ENCODE measurements around the gene CORO1C.
"Not testable (repeated sequence)": the region's sequence is repeated elsewhere in the genome, so short reads cannot be mapped to it uniquely, and the experiment has no call there.

Gene CORO1C

DNA sequence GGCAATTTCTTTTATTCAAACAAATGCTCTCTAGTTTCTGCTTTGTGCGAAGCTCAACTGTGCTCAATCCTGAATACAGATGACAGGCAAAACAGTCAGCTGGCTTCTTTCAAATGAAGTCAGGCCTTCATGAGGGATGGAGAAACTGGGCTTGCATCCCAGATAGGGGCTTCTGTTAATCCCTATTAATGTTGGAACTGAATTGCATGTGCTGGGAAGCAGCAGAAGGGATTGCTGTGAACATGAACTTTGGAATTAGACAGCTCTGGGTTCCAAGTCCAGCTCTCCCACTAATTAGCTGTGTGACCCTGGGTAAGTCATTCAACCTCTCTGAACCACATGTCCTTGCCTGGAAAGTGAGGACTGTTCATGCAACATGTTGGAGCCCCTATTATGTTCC, 21.1 kb upstream of the CORO1C start:
- no peak for DNase-seq

DNA sequence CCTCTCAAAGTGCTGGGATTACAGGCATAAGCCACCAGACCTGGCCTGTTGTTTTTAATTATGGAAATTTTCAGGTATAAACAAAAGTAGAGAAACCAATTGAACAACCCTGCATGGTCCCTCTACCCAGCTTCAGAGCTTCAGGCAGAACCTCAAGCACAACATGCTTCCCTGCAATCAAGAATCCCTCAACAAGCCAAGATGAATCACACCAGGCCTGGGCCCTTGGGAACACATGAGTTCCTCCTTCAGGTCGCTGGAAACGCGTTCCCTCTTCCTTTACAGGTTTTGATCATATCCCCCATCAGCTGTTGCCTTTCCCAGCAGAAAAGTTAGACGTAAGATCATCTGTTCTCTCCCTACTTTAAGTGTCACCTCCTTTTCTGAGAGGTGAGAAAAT, 20.5 kb upstream of the CORO1C start:
- no peak for DNase-seq

DNA sequence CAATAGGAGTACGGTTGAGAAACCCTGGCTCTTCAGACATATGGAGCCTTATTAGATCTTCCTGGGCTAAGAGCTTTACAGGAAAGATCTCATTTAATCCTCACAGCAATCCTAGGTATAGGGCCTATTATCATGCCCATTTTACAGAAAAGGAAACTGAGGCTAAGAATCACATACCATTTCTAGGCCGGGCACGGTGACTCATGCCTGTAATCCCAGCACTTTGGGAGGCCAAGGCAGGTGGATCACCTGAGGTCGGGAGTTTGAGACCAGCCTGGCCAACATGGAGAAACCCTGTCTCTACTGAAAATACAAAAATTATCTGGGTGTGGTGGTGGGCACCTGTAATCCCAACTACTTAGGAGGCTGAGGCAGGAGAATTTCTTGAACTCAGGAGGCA, 19.7 kb upstream of the CORO1C start:
- DNase-seq, result not testable (repeated sequence)

DNA sequence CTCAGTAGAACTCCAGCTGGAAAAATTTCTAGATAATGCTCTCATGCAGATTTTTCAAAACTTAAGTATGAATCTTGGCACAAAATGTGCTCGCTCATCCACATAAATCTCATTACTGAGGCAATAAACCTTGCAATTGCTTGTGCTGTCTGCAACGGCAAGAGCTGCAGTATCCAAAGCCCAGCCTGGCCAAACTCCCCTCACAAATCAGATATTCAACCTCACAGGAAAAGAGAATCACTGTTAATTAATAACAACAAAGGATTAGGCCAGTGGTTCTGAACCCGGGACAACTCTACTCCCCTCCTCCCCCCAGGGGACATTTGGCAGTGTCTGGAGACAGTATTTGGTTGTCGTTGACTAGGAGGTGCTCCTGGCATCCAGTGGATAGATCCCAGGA, 19.2 kb upstream of the CORO1C start:
- DNase-seq, result no peak

DNA sequence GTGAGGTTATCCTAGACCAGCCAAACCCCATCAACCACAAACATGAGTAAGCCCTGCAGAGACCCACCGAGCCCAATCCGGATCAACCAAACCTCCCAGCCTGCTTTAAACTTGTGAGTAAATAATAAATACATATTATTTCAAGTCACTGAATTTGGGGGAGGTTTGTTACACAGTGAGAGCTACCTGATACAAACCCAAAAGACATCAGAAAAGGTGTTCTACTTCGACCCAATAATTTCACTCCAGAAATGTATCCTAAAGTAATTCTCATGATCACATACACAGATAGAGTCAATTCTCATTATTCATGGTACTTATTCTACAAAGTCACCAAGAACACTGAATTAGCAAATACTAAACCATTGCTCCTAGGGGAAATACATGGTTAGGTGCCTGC, 16.2 kb upstream of the CORO1C start:
- no peak for DNase-seq

DNA sequence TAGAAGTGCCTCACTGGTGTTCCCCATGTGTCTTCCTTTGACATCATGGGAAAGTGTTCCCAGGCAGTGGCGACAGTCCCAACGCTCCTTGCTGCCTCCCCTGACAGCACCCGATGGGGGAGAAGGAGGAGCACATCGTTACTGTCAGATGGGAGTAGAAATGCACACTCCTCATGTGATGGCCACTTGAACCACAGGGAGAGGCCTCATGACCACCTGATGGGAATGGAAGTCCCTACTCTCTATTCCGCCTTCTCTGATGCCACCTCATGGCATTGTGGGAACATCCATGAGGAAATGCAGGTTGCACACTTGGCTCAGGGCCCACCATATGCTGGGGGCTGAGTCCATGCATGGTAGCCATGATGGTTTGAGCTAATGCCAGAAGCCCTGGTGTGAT, 14.3 kb upstream of the CORO1C start:
- no peak for DNase-seq

DNA sequence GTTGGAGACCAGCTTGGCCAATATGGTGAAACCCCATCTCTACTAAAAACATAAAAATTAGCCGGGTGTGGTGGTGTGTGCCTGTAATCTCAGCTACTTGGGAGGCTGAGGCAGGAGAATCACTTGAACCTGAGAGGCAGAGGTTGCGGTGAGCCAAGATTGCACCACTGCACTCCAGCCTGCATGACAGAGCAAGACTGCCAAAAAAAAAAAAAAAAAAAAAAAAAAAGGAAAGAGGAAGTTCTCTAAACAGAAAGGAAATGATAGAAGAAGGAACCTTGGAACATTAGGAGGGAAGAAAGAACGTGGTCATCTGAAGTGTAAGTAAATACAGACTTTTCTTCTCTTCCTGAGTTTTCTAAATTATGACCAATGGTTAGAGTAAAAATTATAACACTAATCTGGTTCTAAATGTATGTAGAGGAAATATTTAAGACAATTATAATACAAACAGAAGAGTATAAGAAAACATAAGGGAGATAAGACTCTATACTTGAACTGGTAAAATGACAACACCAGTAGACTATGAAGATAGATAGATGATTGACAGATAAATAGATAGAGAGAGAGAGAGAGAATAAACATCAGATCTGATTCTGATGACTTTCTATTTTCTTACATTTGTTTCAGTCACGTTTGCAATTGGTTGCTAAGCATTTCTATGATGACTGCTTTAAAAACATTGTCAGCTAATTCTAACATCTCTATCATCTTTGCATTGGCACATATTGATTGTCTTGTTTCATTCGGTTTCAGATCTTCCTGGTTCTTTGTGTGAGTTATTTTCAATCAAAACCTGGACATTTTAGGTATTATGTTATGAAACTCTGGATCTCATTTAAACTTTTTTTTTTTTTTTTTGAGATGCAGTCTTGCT, 12.9 kb upstream of the CORO1C start:
- DNase-seq, result no peak

DNA sequence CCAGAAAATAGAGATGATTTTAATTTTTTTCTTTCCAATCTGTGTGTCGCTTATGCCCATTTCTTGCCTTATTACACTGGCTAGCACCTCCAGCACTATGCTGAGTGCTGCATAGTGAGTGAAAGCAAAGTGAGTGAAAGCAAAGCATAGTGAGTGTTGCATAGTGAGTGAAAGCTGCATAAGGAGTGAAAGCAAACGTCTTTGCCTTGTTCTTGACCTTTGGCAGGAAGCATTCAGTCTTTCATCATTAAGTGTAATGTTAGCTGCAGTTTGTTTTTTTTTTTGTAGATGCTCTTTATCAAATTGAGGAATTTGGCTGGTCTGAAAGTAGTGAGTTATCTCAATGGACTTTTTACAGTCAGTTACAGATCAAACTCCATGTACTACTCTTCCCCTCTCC, 6.9 kb upstream of the CORO1C start:
- no peak for DNase-seq

DNA sequence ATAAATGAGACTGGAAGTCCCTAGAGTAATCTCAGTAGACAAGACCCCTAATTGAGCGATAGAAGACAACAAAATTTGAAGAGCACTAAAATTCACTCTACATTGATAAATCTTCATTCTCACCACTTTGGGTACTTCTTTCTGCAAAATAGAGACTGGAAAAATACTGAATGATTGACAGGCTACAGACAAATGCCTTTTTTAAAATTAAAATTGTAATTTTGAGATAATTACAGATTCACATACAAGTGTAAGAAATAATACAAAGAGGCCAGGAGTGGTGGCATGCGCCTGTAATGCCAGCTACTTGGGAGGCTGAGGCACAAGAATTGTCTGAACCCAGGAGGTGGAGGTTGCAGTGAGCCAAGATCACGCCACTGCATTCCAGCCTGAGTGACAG, 4.5 kb upstream of the CORO1C start:
- no peak for DNase-seq

DNA sequence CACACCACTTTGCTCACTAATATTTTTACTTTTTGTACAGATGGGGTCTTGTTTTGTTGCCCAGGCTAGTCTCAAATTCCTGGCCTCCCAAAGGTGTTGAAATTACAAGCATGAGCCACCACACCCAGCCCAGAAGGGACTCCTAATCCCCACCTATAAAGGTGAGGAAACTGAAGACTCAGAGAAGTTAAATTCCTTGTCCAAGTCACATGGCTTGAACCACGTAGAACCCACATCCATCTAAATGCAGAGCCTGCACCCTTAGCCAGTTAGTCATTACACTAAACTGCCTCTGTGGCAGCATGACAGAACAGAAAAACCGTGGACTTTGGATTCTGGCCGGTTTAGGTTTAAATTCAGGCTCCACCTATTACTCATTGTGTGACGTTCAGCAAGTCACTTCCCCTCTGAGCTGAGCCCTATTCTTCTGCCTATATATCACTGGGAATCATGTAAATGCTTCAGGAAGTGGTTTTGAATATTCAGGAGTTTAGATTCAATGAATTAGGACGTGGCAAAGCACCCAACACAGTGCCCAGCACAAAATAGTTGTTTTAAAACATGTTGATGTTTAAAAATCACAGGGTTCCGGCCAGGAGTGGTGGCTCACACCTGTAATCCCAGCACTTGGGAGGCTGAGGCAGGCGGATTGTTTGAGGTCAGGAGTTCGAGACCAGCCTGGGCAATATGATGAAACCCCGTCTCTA, 3.0 kb upstream of the CORO1C start:
- no peak for DNase-seq

DNA sequence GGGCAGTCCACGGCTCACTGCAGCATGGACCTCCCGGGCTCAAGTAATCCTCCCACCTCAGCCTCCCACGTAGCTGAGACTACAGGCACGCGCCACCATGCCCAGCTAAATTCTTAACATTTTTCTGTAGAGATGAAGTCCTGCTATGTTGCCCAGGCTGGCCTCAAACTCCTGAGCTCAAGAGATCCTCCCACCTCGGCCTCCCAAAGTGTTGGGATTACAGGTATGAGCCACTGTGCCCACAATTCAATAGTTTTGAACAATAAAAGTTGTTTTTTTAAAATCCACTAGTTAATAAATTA, 1.9 kb upstream of the CORO1C start:
- not testable (repeated sequence) for DNase-seq

DNA sequence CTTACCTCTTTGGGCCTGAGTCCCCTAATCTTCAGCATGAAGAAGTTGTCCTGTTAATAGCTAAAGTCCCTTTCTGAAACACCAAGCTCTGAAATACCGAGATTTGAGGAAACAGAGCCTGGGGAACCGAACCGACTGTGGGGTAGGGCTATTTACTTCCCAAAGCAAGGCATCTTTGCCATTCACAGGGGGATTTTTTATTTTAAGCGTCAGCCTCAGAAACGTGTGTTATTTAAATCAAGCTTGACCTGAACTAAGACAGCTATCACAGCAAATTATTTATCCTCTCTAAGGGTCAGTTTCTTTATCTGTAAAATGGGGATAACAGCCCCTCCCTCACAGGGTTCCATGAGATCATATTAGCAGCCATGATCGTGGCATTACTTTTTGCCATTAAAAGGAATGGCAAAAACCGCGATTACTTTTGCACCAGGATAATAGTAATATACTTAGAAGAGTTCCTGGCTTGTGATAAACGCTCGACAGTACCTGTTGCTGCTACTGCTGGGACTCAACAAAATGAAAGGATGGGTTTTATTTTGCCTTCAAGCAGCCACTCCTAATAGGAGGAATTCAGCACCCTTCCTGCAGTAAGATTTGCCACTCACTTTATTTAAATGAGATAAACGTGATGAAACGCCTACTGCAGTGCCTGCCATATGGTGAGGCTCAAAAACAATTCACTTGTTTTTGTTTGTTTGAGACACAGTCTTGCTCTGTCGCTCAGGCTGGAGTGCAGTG, 1.3 kb upstream of the CORO1C start:
- no peak for DNase-seq

DNA sequence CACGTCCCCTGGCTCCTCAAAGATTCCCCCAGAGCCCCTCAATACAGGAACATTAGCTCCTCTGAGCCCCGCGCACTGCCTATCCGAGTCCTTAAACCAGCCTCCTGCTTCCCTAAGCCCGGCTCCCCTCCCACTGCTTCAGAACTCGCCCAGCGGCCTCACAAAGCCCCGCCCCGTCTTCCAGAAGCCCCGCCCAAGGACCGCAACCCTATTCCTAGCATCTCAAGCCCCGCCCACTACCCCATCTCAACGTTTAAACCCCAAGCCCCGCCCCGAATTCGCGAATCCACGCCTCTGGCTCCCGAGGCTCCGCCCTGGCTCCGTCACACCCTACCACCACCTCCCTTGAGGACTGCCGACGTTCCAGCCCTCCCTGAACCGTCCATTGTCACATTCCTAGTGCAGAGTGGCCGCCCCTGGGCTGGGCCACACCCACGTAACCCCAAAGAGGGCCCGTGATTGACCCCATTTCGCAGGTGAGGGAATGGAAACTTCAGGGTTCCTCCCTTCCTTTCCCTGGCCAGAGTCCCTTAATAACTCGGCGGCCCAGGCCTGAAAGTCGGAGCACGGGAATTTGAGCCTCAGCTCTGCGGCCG, 646 bp upstream of the CORO1C start:
- peak; percentile 97 for DNase-seq

DNA sequence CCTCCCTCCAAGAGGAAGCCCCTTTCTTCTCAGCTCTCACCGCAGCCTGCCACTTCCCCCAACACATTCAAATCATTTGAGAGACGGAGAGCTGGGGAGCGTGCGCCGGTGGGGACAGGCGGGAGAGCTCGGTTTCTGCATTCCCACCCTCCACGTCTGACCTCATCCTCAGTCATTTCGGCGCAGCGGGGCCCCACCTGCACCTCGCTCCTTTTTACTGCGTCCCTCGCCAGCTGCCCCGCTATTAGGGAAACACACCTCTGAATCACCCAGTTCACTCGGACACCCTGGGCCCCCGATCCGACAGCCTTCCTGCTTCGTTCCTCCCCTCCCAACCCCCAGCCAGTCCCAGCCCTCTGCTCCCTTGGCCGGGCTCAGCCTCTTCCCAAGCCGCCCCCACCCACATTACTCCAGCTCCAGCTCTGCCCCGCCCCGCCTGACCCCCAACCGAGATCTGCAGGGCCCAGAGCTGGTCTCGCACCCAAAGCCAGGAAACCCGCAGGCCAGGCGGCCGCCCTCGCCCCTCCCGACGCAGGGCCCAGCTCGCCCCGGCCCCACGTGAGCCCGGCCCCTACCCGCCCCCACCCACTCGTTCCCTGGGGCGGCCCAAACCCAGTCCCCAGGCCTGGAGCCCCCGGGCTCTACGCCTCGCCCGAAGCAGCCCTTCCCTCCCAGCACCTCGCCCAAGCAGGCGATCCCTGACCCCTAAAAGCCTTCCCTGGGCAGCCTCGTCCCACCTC, 783 bp downstream of the CORO1C start:
- peak; percentile 29 for DNase-seq

DNA sequence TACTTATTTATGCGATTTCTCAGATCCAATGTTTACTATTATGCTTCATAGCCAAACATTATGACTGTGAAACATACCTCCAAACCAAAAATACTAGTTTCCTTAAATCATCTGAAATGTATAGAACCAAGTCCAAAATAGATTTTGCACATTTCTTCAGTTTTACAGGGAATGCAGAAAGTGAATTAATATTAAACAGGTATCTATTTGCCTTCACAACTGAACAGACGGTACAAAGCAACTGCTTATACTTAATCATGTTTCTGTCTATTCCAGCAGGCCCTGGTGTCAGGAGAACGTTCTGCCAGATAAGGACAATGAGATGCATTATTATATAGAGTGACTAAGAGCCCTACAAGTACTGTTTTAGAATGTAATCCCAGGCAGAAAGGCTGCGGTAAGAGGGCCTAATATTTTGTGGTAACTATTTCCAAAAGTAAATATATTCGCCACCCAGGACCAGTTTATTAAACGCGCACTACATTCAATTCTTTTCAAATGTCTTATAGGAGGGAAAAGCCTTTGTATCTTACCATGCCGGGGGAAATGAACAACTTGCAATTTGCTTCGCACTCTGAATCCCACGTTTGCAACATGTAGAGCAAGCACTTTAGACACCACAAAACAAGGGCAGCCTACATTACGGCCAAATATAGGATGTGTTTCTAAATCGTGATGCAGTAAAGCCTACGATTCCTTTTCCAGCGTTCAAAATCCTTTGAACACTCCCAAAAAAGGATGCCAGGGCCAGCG, 1.5 kb downstream of the CORO1C start:
- no peak for DNase-seq

DNA sequence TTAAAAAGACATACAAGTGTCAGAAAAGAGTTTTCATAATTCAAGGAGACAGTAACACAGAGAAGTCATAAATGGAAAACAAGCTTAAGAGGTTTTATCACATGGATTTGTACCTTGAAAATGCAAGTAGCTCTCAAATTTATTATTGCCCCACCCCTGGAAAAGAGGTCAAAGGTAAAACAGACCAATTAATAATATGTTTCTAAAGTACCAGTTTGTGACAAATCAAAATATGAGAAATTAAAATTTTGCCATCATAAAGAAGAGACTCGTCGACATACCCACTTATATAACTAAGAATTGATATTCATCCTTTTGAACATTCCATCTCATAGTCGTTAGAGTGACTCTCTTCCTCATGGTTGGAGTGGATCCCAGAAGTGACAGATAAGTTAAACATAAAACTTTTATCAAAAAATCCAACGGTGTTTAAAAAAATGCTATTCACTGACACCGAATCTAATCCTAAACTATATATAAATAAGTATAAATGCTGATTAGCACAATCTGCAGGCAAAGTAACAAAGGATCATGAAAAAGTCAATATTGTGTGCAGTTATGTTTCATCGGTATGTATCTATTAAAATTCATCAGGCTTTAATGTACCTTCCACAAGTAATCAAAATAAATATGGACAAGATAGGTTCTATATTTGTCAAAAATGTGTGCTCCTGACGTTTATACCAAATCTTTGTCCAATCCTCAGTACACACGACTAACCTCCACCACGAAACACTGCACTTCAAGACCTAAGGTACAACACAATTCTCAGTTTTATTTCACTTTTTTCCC, 2.3 kb downstream of the CORO1C start:
- DNase-seq, result no peak

DNA sequence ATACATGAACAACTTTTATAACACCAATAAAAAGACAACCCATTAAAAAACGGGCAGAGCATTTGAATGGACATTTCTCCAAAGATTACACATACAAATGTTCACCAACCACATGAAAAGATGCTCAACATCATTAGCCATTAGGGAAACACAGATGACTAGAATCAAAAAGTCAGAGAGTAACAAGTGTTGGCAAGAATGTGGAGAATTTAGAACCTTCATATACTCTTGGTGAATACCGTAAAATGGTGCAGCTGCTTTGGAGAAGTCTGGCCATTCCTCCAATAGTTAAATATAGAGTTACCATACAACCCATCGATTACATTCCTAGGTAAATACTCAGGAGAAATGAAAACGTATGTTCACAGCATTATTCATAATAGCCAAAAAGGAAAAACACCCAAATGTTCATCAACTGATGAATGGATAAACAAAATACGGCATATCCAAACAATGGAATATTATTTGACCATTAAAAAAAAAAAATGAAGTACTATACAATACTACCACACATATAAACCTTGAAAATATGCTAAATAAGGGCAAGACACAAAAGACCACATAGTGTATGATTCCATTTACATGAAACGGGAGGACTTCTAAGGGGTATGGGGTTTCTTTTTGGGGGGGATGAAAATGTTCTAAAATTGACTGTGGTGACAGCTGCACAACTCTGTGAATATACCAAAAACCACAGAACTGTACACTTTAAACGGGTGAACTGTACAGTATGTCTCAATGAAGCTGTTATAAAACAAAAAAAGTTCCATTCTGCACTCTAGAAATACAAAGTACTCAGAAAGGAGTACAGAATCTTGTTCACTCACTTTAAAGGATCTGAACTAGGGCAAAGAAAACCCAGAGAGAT, 3.2 kb downstream of the CORO1C start:
- no peak for DNase-seq

DNA sequence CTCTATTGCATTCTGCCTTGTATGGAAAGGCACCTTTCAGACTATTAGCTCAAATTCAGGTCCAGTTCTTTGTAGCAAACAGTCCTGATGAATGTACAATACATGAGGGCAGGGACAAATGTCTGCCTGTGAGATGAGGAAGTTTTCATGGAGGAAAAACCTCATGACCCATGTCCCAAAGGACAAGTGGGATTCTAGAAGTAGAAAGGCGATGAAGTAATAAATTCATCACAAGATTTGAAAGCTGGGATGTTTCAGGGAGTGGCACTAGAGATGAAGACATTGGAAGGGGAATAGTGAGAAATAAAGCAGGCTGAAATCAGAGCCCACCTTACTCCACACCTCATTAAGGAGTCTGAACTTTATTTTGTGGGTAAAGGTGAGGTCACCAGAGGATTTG, 4.2 kb downstream of the CORO1C start:
- no peak for DNase-seq

DNA sequence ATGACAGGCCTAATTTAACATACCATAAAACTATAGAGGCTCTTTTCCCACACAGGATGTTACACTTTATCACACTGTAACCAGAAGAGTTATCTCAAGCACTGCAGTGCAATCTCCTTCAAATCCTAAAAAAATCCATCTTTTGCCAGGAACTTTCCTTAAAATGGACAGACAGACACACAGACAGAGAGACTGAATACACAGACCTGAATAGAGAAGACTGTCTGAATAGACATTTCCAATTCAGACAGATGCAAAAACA, 6.5 kb downstream of the CORO1C start:
- no peak for DNase-seq

DNA sequence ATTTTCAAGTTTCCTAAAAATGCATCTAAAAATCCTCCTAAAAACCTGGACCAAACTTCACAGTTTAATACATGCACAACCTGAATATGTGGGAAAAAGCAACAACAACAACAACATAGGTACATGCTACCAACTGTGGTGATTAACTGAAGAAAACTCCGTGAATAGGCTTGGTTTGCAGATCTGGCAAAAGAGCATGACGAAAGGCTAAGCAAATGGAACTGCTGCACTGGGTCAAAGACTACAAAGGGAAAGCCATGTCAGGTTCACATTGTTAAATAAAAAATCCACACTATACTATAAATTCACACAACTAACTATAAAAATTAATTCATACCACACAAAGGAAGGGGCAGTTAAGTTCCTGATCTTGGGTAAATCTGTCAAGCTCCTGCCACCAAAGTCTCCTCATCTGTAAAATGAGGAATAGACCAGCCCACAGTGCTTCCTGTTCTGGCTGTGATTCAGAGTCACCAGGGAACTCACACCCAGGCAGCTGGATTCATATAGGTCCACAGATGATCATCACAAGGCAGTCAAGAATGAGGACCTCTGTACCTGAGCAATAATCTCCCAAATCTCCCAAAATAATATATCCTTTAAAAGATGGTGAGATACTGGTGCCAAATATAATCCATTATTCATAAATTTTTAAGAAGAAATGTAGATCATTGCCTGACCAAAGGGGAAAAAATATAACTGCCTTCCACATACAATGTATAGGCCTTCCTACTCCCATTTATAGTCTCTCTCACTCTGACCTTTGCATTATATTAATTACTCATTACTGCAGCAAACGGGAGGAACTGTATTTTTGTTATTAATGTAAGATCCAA, 7.0 kb downstream of the CORO1C start:
- DNase-seq, result no peak

Data from stimulated activated CD4-positive, alpha-beta T cell treated with anti-CD3 and anti-CD28 coated beads, Interleukin-4, amount 100 ng/mL, for 1 hour (primary cell).